DMS 273 treated with DMSO at 0.1 percent for 48 hours (cell line): ENCODE data around the gene FGGY.
"Not testable (repeated sequence)": the region's sequence is repeated elsewhere in the genome, so short reads cannot be mapped to it uniquely, and the experiment has no call there.

Experiments used
- DNase-seq: peaks from one replicate; lab custom pipeline; 2025; lab: John Stamatoyannopoulos, UW

FGGY gene

GRCh38 chr1:59511476-59512465 is 214.9 kb downstream of the FGGY start:
- no peak for DNase-seq

DNA sequence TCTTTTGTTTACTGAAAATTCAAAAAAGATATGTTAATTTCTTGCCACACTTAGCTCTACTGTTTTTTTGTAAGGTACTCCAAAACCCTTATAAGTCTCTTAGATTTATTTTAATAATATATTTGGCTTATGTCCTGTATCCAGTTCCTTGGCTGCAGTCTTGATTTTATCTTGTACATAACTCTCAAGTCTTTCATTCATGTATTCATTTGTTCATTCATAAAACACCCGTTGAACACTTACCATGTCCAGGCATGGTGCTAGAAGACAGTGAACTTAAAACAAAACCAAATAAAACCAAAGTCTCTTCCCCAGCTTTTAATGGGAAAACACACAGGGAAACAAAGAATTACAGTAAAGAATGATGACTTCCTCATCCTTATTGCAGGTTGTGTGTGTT is 215.8 kb downstream of the FGGY start:
- DNase-seq: no peak

DNA sequence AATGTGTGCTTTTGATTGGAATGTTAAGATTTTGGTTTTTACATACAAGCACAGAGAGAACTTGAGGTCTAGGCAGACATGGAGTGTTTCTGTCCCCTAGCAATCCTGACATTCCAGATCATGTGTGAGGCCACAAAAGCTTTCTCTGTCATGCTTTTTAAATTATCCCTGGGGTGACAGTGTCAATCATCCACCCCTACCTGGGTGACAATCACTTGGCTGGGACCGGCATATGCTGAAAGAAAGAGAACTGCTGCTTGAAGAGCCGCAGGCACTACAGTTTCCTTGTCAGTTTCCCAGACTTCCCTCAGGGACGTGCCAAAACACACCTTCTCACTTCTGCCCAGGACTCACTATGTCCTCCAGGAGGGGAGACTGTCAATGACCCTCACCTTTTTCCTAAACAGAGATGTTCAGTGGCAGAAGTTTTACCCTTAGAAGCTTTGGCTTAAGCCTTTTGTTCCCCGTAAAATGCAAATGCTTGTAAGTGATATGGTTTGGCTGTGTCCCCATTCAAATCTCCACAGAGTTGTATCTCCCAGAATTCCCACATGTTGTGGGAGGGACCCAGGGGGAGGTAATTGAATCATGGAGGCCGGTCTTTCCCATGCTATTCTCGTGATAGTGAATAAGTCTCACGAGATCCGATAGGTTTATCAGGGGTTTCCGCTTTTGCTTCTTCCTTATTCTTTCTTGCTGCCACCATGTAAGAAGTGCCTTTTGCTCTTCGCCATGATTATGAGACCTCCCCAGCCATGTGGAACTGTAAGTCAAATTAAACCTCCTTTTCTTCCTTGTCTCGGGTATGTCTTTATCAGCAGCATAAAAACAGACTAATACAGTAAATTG is 217.4 kb downstream of the FGGY start:
- DNase-seq: no peak

DNA sequence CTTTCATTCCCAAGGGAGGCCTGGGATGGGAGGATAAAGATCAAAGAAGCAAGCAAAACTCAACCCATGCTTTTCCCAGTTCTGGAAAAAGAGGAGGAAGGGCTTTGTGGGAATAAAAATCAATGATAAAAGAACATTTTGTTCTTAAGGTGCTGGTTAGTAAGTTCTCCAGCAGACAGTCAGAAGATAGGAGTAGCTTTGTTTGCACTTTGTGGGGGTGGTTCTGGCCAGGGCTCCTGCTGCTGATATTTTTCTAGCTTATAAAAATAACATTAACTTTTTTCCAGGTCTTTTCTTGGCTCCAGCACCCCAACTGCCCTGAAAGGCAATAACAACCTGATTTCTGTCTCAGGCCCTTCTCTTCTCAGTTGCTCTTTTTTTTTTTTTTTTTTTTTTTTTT is 220.0 kb downstream of the FGGY start:
- DNase-seq: no peak

DNA sequence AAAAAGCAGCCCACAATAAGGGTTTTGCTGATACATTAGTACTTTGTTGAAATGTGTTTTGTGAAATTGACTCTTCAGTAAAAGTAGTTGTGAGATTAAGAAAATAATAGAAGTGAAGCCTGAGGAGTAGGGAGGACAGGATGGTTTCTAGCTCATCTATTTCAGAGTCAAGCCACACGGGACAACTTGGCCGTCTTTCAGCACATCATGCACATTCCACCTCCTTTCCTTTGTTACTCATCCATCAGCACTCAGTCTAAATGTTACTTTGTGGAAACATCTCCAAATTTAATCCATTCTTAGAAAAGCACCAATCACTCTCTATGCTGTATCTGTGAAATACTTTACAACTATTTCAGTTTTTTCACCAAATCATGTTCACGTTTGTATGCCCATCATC is 223.3 kb downstream of the FGGY start:
- DNase-seq: no peak

DNA sequence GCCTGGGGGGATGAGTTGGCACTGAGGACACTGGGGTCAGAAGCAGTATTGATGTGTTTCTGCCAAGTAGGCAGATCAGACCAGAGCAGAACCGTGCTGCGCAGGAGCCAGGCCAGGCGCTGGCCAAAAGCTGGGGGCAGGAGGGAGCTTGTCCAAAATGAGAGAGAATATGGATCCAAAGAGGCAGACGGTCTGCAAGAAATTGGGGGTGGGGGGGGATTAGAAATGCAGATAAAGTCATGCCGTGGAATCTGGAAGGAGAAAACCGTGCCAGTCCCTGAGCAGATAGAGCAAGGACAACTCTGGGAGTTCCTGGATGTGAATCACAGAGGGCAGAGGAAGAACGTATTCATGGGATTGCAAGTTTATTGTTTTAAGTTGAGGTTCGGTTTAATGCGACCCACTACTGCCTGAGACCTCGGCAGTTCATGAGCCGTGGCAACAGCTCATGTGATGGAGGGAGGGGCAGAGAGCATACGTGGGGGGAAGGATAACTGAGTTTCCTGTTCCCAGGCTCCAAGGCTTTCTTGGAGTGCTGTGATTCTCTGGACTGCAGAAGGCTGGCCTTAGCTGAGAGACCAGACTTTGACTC is 224.0 kb downstream of the FGGY start:
- DNase-seq: no peak

GRCh38 chr1:59521456-59521855 is 224.6 kb downstream of the FGGY start:
- no peak for DNase-seq

GRCh38 chr1:59522925-59523505 is 226.1 kb downstream of the FGGY start:
- DNase-seq: no peak

- DNase-seq: no peak
Observed at GRCh38 chr1:59523745-59524450, 227.0 kb downstream of the FGGY start.

- no peak for DNase-seq
Observed at GRCh38 chr1:59526240-59526639, 229.3 kb downstream of the FGGY start.

- no peak for DNase-seq
Observed at GRCh38 chr1:59528471-59528870, 231.6 kb downstream of the FGGY start.

DNA sequence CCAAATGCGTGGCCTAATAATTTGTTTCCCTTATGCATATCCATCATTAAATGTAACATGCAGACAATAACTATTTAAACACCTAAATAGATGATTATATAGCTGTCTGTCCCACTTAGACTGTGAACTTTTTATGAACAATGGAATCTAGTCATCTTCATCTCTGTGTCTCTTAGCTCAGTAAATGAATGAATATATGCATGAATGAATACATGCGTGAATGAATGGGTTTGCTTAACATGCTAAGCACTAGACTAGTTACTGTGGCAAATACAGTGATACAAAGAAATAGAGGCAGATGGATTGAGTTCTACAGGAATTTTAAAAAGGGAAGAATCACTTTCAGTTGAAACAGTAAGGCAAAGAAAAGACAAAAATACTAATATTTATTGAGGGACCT is 232.0 kb downstream of the FGGY start:
- no peak for DNase-seq

- DNase-seq: no peak
Observed at GRCh38 chr1:59530119-59530518, 233.2 kb downstream of the FGGY start.

DNA sequence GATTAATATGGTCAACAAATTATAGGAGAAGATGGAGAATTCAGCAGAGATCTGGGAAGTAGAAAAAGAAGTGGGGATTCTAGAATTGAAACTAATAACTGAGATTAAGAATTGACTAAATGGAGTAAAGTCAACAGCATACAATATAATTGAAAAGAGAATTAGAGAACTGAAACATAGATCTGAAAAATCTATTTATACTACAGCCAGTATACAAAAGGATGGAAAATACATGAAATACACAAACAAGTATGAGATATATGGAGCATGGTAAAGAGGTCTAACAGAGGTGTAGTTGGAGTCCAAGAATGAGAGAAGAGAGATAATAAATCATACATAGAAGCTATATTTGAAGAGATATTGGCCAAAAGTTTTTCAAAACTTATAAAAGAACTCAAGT is 235.2 kb downstream of the FGGY start:
- DNase-seq: no peak

- DNase-seq: not testable (repeated sequence)
Observed at GRCh38 chr1:59538476-59538875, 241.6 kb downstream of the FGGY start.

- DNase-seq: no peak
Observed at GRCh38 chr1:59539961-59540681, 243.2 kb downstream of the FGGY start.

DNA sequence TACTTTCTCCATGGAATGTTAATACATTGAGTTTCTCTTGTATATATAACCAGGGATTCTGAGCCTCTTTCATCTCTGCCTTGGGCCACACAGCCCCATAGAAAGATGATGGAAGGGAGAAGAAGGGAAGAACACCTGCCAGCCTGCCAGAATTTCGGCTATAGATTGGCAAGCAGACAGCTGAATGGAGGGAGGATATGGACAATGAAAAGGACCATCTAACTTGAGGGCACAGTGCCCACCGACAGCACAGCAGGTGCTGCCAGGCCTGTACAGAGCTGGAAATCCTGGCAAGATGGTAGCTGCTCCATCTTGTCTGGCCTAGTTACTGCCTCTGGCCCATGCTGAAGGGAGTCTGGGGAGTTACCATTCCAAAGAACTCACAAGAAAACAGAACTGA is 244.3 kb downstream of the FGGY start:
- no peak for DNase-seq

DNA sequence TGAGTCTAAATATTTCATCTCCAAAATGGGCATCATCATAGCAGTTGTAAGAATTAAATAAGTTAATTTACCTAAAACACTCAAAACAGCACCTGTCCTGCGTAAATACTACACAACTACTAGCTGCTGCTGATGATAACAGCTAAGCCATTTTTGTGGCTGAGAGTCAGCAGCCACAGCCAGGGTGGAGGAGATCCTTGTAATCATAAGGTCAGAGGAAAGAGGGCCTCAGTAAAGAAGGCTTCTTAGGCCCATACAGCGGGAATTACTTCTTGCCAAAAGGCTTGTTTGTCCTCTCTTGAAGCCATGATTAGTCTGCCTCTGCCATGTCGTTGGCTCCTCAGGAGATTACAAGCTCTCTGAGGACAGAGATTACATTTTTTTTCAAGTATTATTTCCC is 245.0 kb downstream of the FGGY start:
- DNase-seq: no peak

- no peak for DNase-seq
Observed at GRCh38 chr1:59543211-59543668, 246.3 kb downstream of the FGGY start.

GRCh38 chr1:59544615-59545293 is 247.9 kb downstream of the FGGY start:
- DNase-seq: no peak
